Right kidney (tissue), 1 donor: Measurements from ENCODE around the gene MBP.
A peak's percentile ranks its signal among the peaks of the same experiment; 100 is the strongest.
"Not testable (repeated sequence)": the region's sequence is repeated elsewhere in the genome, so short reads cannot be mapped to it uniquely, and the experiment has no call there.

Source experiments
- DNase-seq: peaks from one replicate; pipeline ENCODE4 v3.0.0-alpha.2; 2016

MBP gene

GRCh38 chr18:77004555-77005380 lies 127.8 kb downstream of the MBP start:
- no peak for DNase-seq

DNA sequence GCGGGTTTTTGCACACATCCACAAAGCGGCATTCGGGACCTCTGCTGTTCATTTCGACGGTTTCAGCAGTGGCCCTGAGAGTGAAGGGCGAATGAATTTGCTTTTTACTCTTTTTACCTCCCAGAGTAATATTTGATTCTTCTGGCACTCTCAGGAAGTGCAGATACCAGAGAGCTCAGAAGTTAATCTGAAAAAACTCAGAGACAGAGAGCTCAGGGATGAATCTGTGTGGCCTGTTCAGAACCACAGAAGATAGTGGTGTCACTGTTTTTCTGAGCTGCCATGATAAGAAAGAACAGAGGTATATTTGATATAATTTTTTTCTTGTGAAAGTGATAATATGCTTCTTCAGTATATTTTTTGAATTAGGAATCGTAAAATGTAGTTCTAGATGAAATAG lies 129.3 kb downstream of the MBP start:
- DNase-seq: no peak

DNA sequence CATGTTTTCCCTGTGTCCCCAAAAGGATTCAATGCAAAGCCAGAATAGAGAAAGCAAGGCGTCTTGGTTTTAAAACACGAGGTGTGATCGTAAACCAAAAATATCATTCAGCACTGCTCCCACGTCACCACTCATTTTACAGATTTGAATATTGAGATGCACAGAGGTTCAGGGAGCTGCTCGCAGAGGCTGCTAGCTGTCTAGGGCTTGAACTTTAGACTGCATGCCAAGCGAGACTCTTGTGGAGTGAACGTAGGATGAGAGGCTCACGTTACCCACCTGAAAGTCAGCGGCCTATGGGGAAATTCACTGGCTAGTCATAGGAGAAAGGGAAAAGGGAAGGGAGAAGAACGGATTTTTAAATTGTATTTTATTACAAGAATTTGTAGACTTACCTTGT lies 130.1 kb downstream of the MBP start:
- no peak for DNase-seq

DNA sequence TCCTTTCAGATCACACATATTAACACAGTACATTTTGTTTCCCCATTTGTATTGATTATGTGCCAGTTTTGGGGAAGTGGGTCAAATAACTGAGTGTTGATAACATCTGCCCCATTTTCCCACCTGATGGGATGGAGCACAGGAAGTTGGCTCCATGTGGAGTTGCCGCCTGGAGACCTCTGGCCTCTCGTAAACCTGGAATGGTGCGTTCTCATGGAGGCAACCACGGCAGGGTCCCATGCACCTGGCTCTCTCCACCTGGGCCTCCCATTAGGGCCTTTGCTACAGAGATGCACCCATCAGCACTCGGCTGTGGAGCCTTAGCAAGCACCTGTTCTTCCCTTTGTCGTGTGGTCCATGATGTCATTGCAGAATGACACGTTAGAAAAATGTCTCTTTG lies 130.6 kb downstream of the MBP start:
- DNase-seq: no peak

GRCh38 chr18:77001041-77001440 lies 131.5 kb downstream of the MBP start:
- DNase-seq: no peak

DNA sequence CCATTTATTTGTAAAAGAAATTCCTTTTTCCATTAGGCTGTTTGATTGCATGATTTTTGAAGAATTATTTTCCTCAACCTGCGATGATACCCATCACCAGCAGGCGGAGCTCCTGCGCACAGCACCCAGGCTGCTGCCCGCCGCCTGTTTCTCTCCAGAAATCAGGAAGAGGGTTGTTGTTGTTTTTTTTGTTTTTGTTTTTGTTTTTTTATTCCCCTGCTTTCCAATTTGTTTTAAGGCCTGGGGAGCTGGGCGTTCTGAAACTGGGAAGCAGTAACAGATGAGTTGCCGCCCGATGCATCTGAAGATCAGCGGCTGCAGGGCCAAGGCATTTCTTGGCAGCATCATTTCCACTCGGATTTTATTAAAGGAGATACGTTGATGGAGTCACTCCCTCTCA lies 132.1 kb downstream of the MBP start:
- DNase-seq: peak; percentile 62

DNA sequence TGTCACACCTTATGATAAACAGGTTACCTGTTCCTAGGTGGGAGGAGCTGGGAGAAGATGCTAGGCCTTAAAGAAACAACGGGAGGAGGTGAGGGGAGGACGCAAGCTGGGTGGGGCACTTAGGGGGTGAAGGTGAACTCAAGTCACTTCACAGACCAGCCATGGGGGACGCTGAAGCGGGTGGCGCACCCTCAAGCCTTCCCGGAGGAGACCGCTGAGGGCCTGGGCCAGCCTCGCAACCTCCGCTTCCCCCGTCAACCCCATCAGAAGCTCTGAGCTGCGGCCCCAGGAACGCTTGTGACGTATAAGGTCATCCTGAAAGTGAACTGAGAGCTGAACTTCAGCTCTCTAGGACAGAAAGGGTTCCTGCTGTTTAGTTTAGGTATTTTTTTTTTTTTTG lies 133.5 kb downstream of the MBP start:
- no peak for DNase-seq

- DNase-seq: no peak
These were observed 134.4 kb downstream of the MBP start for GRCh38 chr18:76997951-76998808.

DNA sequence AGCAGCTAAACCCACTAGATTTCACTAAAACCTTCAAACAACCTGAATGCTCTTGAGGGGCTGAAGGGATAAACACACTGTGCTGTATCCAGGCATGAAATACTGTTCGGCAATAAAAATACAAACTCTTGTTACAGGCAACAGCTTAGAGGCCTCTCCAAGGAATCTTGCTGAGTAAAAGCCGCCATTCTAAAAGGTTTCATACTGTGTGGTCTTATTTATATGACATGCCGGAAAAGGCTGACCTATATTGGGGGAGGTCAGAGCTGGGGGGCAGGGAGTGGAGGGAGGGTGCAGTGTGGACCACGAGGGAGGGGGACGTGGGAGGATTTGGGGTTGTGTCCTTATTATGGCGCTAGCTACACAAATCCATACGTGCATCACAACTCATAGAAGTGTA lies 136.2 kb downstream of the MBP start:
- DNase-seq: no peak

DNA sequence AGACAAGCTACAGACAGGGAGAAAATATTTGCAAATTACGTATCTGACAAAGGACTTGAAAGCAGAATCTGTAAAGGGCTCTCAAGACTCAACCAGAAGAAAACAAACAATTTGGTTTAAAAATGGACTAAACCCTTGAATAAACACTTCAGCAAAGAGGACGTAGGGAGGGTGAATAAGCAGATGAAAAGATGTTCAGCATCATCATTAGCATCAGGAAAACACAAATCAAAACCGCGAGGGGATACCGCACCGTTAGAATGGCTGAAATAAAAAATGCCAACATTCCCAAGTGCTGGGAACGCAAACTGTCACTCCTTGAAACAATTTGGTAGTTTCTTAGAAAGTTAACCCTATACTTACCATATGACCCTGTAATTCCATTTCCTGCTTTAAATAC lies 136.7 kb downstream of the MBP start:
- DNase-seq: no peak

GRCh38 chr18:76994086-76994654 lies 138.4 kb downstream of the MBP start:
- no peak for DNase-seq

DNA sequence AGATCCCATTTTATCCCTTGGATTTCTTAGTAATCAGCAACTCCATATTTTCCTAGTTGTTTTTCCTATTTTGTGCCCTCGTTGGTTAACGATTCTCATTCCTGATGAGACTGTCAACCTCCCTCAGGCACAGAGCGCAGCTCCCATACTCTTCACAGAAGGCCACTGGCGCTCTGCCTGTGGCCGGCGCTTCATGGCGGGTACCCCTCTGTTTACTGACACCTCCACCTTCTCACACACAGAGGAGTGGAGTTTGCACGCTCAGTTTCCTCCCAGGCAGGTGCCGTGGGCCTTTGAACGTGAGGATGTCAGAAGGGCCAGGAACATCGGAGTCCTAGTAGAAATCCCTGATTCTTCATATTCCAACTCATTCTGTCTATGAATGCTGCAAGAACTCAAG lies 139.0 kb downstream of the MBP start:
- DNase-seq: peak; percentile 20

DNA sequence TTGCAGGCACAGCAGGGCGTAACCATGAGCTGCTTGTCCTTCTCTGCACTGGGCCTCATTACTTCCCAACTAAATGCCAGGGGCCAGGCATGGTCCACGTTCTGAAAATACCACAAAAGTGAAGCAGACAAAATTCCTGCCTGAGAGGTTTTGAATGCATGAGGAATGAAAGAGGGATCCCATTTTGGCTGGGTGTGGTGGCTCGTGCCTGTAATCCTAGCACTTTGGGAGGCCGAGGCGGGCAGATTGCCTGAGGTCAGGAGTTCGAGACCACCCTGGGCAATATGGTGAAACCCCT lies 139.5 kb downstream of the MBP start:
- DNase-seq: no peak

DNA sequence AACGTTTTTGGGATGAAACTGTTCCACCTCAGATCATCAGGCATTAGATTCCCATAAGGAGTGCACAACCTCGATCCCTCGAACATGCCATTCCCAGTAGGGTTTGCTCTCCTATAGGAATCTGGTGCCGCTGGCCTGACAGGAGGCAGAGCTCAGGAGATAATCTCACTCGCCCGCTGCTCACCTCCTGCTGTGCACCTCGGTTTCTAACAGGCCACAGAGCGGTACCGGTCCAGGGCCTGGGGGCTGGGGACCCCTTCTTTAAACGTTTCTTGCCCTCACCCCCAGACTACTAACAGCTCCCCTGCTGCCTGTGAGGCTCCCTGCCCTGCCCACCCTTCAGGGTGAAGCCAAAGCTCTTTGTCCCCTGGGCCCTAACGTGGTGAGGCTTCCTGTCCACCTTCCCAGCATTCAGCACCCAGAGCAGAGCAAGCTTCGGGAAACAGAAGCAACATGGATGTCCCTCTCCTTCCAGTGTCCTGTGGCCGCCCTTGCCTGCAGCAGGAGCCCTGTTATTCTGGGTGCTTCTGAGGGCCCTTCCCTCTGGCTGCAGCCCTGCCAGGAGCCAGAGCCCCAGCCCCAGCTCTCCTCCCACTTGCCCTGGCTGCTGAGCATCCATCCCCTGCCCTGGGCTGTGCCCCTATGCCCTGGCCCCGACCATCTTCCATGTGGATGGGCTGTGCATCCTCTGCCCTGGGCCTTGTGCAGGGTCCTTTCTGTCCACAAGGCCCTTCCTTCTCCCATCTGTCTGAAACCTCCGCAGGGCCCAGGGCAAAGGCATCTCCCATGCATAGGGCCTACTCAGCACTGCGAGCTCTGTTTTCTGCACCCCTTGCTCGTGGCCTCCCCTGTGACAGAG lies 140.1 kb downstream of the MBP start:
- no peak for DNase-seq

DNA sequence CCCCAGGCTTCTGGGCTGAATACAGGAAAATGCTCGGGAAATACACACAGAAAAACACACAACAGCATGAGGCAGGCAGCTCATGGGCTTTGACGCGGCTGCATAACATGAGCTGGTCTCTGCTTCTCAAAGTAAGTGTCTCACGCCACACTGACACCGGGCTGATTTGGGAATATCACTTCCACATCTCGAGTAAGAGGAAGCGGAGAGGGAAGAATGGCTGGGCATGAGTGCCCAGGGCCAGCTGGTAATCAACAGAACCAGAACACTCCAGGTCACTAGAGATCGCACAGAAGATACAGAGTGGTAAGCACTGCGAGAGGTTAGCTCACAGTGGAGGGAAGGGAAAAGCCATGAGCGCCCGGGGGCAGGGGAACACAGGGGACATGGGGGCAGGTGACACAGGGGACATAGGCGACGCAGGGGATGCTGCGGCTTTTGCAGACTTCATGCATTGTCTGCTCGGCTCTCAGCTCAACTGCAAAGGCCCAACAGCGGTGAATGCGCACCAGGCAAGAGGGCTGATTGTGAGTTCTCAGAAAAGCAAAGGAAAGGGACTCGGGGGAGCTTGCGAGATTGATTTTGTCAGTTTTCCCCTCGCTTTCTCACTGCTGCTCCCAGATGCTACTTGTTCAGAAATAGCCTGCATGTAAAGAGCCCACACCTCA lies 141.4 kb downstream of the MBP start:
- no peak for DNase-seq

- DNase-seq: not testable (repeated sequence)
These were observed 142.1 kb downstream of the MBP start for GRCh38 chr18:76990343-76991020.

- no peak for DNase-seq
These were observed 142.9 kb downstream of the MBP start for GRCh38 chr18:76989647-76990190.

GRCh38 chr18:76988827-76989646 lies 143.5 kb downstream of the MBP start:
- DNase-seq: no peak

DNA sequence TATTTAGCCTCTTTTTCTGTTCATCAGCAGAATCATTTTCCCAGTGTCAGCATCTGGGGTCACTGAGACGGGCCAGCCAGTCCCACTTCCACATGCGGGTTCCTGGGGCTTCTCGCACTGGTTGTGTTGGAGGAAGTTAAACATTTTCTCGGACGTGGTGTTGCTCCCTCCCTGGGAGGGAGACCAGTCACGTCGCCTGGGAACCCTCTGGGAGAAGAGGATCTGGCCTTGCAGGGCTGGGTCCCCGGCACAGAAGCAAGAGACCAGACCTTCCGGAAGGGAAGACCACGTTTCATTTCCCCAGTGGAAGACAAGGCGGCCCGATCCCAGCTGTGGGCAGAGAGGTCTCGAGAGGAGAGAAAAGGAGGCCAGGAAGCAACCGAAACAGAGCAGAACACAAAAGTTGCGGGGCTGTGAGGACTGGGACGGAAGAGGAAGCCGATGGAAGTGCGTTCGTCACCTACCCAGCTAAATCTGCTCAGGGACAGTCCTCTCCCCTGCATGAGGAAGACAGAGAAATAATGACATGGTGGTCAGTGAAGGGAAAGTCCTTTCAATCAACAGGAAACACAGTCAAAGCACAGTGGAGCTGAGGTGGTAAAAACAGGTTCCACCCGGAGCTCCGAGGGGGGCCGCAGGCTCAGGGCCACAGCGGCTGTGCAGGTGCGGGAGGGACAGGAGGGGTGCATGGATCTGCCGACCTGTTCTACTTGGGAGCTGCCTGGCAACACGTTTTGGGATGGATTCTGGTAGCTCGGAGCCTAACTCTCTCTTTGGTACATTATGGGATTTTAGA lies 144.4 kb downstream of the MBP start:
- no peak for DNase-seq
